GM12873 (cell line): Measurements from ENCODE around the gene CCR5.

Experiments
- CTCF ChIP-seq: IDR thresholded peaks from 2 replicates; pipeline ENCODE4 v1.5.1; 2012; ENCODE audit warnings: low read depth, mild to moderate bottlenecking, moderate library complexity, low read length, control low read depth; ENCODE audit not compliant: insufficient read depth; ENCODE audit errors: missing control alignments

Gene CCR5

GRCh38 chr3:46407970-46408369 lies 37.2 kb downstream of the CCR5 start:
- TF ChIP-seq CTCF, result no peak

GRCh38 chr3:46408853-46409252 lies 38.1 kb downstream of the CCR5 start:
- TF ChIP-seq CTCF, result no peak

GRCh38 chr3:46409739-46410489 lies 39.2 kb downstream of the CCR5 start:
- no peak for TF ChIP-seq CTCF

GRCh38 chr3:46410669-46411068 lies 39.9 kb downstream of the CCR5 start:
- no peak for TF ChIP-seq CTCF

GRCh38 chr3:46411271-46411670 lies 40.5 kb downstream of the CCR5 start:
- TF ChIP-seq CTCF, result no peak

- no peak for TF ChIP-seq CTCF
Observed at GRCh38 chr3:46412786-46413298, 42.1 kb downstream of the CCR5 start.

GRCh38 chr3:46413951-46414350 lies 43.2 kb downstream of the CCR5 start:
- TF ChIP-seq CTCF, result no peak

GRCh38 chr3:46414739-46415138 lies 44.0 kb downstream of the CCR5 start:
- no peak for TF ChIP-seq CTCF
